GM23338 (cell line): ENCODE measurements around the gene PLEKHG2. TPM values are rescaled to one million over a fixed set of nuclear protein-coding genes. Genes with fewer than 3 reads are reported as not detected.

Experiments used
- ATAC-seq: fragments of 200-7000 bp; cut with Tn5 transposase; 3 replicates; pipeline ENCODE4 v1.9.1; 2020
- DNase-seq: peaks from one replicate; pipeline ENCODE4 v3.0.0-alpha.2; 2015; ENCODE audit warnings: low spot score
- H2AFZ ChIP-seq: fragments of 200-600 bp; sonication (generic); 2 replicates; pipeline ENCODE4 v1.8.0; 2016; ENCODE audit warnings: antibody characterized with exemption, mild to moderate bottlenecking, moderate library complexity
- H3F3A ChIP-seq: fragments of 200-600 bp; sonication (generic); replicated peaks from 2 replicates; pipeline ENCODE4 v1.8.0; 2017; ENCODE audit warnings: antibody characterized with exemption, mixed run types, low read depth
- H3K27ac ChIP-seq: fragments of 200-600 bp; sonication (generic); 2 replicates; pipeline ENCODE4 v1.6.1; 2016; ENCODE audit warnings: low read depth
- H3K27me3 ChIP-seq: fragments of 200-600 bp; sonication (generic); 2 replicates; pipeline ENCODE4 v1.8.0; 2016; ENCODE audit warnings: mild to moderate bottlenecking, mixed run types, moderate library complexity; ENCODE audit not compliant: insufficient read depth
- H3K36me3 ChIP-seq: fragments of 200-600 bp; sonication (generic); 2 replicates; pipeline ENCODE4 v1.8.0; 2016; ENCODE audit warnings: mild to moderate bottlenecking; ENCODE audit not compliant: insufficient read depth
- H3K4me1 ChIP-seq: fragments of 200-600 bp; sonication (generic); 2 replicates; pipeline ENCODE4 v1.8.0; 2016; ENCODE audit warnings: mild to moderate bottlenecking, moderate library complexity; ENCODE audit not compliant: insufficient read depth
- H3K4me2 ChIP-seq: fragments of 200-600 bp; sonication (generic); 2 replicates; pipeline ENCODE4 v1.7.1; 2017; ENCODE audit warnings: mixed run types
- H3K4me3 ChIP-seq: fragments of 200-600 bp; sonication (generic); 2 replicates; pipeline ENCODE4 v1.6.1; 2016; ENCODE audit warnings: mixed run types
- H3K79me2 ChIP-seq: fragments of 200-600 bp; sonication (generic); replicated peaks from 2 replicates; pipeline ENCODE4 v1.8.0; 2017; ENCODE audit warnings: mild to moderate bottlenecking; ENCODE audit not compliant: insufficient read depth
- H3K9me2 ChIP-seq: fragments of 200-600 bp; sonication (generic); 2 replicates; pipeline ENCODE4 v1.8.0; 2017; ENCODE audit not compliant: insufficient read depth
- H4K20me1 ChIP-seq: fragments of 200-600 bp; sonication (generic); replicated peaks from 2 replicates; pipeline ENCODE4 v1.8.0; 2017; ENCODE audit warnings: mild to moderate bottlenecking; ENCODE audit not compliant: insufficient read depth
- H3K27ac Mint-ChIP-seq: 2 replicates; pipeline ENCODE4 v1.8.0; 2020; ENCODE audit warnings: inconsistent platforms, mild to moderate bottlenecking, moderate library complexity, mixed read lengths
- H3K27me3 Mint-ChIP-seq: 3 replicates; pipeline ENCODE4 v1.8.0; 2022; ENCODE audit warnings: low read depth, mild to moderate bottlenecking, moderate library complexity, mixed read lengths, inconsistent platforms; ENCODE audit not compliant: insufficient read depth, poor library complexity
- H3K36me3 Mint-ChIP-seq: 3 replicates; pipeline ENCODE4 v1.8.0; 2021; ENCODE audit warnings: low read depth, mild to moderate bottlenecking, inconsistent platforms, moderate library complexity, mixed read lengths
- H3K4me1 Mint-ChIP-seq: 3 replicates; pipeline ENCODE4 v1.8.0; 2020; ENCODE audit warnings: mild to moderate bottlenecking, inconsistent platforms, mixed read lengths
- H3K4me3 Mint-ChIP-seq: 3 replicates; pipeline ENCODE4 v1.8.0; 2021; ENCODE audit warnings: moderate library complexity, mild to moderate bottlenecking, inconsistent platforms, mixed read lengths
- H3K9me3 Mint-ChIP-seq: 3 replicates; pipeline ENCODE4 v1.8.0; 2020; ENCODE audit warnings: moderate library complexity, mild to moderate bottlenecking, inconsistent platforms, mixed read lengths
- EZH2 ChIP-seq: fragments of 200-600 bp; sonication (generic); IDR thresholded peaks from one replicate; pipeline ENCODE4 v1.8.0; 2017; ENCODE audit warnings: antibody characterized with exemption, mild to moderate bottlenecking, low read depth; ENCODE audit not compliant: unreplicated experiment
- EZH2phosphoT487 ChIP-seq: fragments of 200-600 bp; sonication (generic); IDR thresholded peaks from one replicate; pipeline ENCODE4 v1.8.1; 2018; ENCODE audit warnings: antibody characterized with exemption; ENCODE audit not compliant: unreplicated experiment
- NANOG ChIP-seq: IDR thresholded peaks from 2 replicates; pipeline ENCODE4 v1.6.1; 2016; ENCODE audit warnings: antibody characterized with exemption, borderline replicate concordance
- STAT1 ChIP-seq: IDR thresholded peaks from one replicate; pipeline ENCODE4 v1.6.1; 2016; ENCODE audit warnings: antibody characterized with exemption; ENCODE audit not compliant: unreplicated experiment
- ZNF114 ChIP-seq: fragments of 250-450 bp; sonication (Bioruptor Pico); IDR thresholded peaks from 2 replicates; pipeline ENCODE4 v1.5.0; 2020; ENCODE audit warnings: mild to moderate bottlenecking, moderate library complexity
- ZNF462 ChIP-seq: fragments of 250-450 bp; sonication (Bioruptor Pico); IDR thresholded peaks from 2 replicates; pipeline ENCODE4 v1.5.0; 2020; ENCODE audit warnings: mild to moderate bottlenecking, moderate library complexity
- polyA plus RNA-seq: library from polyadenylated mRNA; unstranded; fragments of >200 nt; fragmentation: Nextera tagmentation; extraction: Ambion mirVana; gene quantifications from 2 replicates; pipeline ENCODE4 v1.2.1, GENCODE V29; 2016
- total RNA-seq: library from RNA; depleted of rRNA; stranded (reverse); fragments of >200 nt; shearing (Covaris generic); gene quantifications from 2 replicates; pipeline ENCODE4 v1.2.3, GENCODE V29; 2014
- TF ChIP-seq, protein P1 (sequence below): IDR thresholded peaks from 2 replicates; pipeline ENCODE4 v1.6.1; 2016; ENCODE audit warnings: antibody characterized with exemption
- TF ChIP-seq, protein P2 (sequence below), 2 experiments: fragments of 200-600 bp in 1 of 2; sonication (generic) in 1 of 2; conservative IDR thresholded peaks; 2 replicates each; pipeline versions ENCODE4 v1.5.1 to v1.6.1; 2016 to 2017; ENCODE audit warnings: antibody characterized with exemption in 2 of 2, low read depth in 2 of 2, mild to moderate bottlenecking in 2 of 2, moderate library complexity in 1 of 2

Gene PLEKHG2
- total and polyA plus RNA-seq, 2 experiments from 2014 or later = 15.5 to 41.3 TPM

DNA sequence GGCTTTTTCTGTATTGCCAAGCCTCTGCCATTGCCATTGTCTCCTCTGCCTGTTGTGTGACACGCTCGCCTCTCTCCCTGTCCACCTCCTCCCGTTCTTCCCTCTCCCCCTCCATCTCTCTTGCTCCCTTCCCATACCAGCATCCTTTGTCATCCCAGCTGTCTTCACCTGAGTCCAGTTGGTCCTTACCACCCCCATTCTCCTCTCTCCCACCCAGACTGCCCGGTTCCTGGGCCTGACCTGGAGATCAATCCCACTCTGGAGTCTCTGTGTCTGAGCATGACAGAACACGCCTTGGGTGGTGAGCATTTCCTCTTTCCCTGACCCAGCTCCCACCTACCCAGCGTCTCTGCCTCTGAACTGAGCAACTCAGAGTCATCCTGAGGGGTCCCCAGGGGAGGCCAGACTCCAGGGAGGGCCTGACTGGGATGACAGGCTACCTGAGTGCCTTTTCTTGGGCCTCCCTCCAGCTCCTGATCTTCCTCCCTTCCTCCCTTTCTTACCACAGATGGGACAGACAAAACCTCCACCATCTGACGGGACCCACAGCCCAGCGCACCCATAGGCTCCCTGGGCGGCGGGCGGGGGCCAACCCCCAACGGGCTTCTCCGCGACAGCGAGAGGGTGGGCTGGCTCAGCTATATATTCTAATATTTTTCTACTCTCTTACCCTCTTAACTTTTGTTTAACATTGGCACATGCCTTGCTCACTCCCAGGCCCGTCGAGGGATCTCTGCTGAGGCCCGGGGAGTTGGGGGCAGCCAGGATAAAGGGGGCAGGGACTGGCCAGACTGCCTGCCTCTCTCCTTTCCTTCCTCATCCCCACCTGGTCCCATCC is 29.3 kb upstream of the PLEKHG2 start:
- H3K9me2 ChIP-seq = no peaks in the 10 kb centered on the region
- ATAC-seq (no peak), DNase-seq (no peak)
- peaks cover 11% of the 10 kb centered on the region for H3K4me1 Mint-ChIP-seq
- H3K27ac Mint-ChIP-seq = no peak overlapping the region
- H3F3A ChIP-seq = peaks cover 10% of the 10 kb centered on the region; the same call in 1 of the 2 replicates
- H3K79me2 ChIP-seq = no peaks in the 10 kb centered on the region
- H3K27me3 Mint-ChIP-seq = peaks cover 19% of the 10 kb centered on the region
- no peak overlapping the region for H3K4me3 Mint-ChIP-seq
- peaks cover 27% of the 10 kb centered on the region for H3K36me3 ChIP-seq
- peaks cover 22% of the 10 kb centered on the region for H4K20me1 ChIP-seq
- H2AFZ ChIP-seq = no peak overlapping the region
- no peak overlapping the region for H3K4me3 ChIP-seq
- peaks cover 84% of the 10 kb centered on the region for H3K36me3 Mint-ChIP-seq
- H3K4me1 ChIP-seq = peaks cover 6% of the 10 kb centered on the region; the same call in 1 of the 2 replicates
- no peak for TF ChIP-seq EZH2phosphoT487
- TF ChIP-seq, protein P1, sequence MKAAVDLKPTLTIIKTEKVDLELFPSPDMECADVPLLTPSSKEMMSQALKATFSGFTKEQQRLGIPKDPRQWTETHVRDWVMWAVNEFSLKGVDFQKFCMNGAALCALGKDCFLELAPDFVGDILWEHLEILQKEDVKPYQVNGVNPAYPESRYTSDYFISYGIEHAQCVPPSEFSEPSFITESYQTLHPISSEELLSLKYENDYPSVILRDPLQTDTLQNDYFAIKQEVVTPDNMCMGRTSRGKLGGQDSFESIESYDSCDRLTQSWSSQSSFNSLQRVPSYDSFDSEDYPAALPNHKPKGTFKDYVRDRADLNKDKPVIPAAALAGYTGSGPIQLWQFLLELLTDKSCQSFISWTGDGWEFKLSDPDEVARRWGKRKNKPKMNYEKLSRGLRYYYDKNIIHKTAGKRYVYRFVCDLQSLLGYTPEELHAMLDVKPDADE = no peak
- no peak for TF ChIP-seq STAT1
- no peak for TF ChIP-seq NANOG
- TF ChIP-seq ZNF462 = no peak
- no peak for TF ChIP-seq EZH2
- no peak for TF ChIP-seq ZNF114 (CRISPR knock-in tag)
- TF ChIP-seq, protein P2, sequence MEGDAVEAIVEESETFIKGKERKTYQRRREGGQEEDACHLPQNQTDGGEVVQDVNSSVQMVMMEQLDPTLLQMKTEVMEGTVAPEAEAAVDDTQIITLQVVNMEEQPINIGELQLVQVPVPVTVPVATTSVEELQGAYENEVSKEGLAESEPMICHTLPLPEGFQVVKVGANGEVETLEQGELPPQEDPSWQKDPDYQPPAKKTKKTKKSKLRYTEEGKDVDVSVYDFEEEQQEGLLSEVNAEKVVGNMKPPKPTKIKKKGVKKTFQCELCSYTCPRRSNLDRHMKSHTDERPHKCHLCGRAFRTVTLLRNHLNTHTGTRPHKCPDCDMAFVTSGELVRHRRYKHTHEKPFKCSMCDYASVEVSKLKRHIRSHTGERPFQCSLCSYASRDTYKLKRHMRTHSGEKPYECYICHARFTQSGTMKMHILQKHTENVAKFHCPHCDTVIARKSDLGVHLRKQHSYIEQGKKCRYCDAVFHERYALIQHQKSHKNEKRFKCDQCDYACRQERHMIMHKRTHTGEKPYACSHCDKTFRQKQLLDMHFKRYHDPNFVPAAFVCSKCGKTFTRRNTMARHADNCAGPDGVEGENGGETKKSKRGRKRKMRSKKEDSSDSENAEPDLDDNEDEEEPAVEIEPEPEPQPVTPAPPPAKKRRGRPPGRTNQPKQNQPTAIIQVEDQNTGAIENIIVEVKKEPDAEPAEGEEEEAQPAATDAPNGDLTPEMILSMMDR (conservative IDR thresholded peaks at IDR 0.05; ENCODE audit: low read depth in 2 of 2) = no peak
- no peaks in the 10 kb centered on the region for H3K9me3 Mint-ChIP-seq
- no peaks in the 10 kb centered on the region for H3K27me3 ChIP-seq
- no peak overlapping the region for H3K27ac ChIP-seq
- no peak overlapping the region for H3K4me2 ChIP-seq
